Heart left ventricle (tissue), 16 donors: Measurements from ENCODE around the gene TANC2. TPM values are rescaled to one million over a fixed set of nuclear protein-coding genes. Genes with fewer than 3 reads are reported as not detected.
"Not testable (repeated sequence)": the region's sequence is repeated elsewhere in the genome, so short reads cannot be mapped to it uniquely, and the experiment has no call there.

ENCODE experiments used
- ATAC-seq, 4 donors: fragments of 200-7000 bp; cut with Tn5 transposase; one replicate each; pipeline ENCODE4 v1.9.1; 2020 to 2022; ENCODE audit warnings: moderate library complexity in 4 of 4, mild to moderate bottlenecking in 3 of 4, moderate number of reproducible peaks in 1 of 4
- DNase-seq, 5 donors: peaks; one replicate each; pipeline ENCODE4 v3.0.0-alpha.2; 2020
- H3K27ac ChIP-seq, 12 donors: fragments of 200-600 bp; sonication (generic) in 4 of 12; one replicate each; pipeline versions ENCODE4 v1.5.0 to v1.8.0; 2016 to 2022; ENCODE audit warnings: mild to moderate bottlenecking in 2 of 12
- H3K27me3 ChIP-seq, 9 donors: fragments of 200-600 bp; sonication (generic) in 2 of 9; one replicate each; pipeline versions ENCODE4 v1.5.1 to v1.8.0; 2016 to 2022; ENCODE audit warnings: mild to moderate bottlenecking in 3 of 9
- H3K36me3 ChIP-seq, 9 donors: fragments of 200-600 bp; sonication (generic) in 2 of 9; one replicate each; pipeline versions ENCODE4 v1.5.0 to v1.8.0; 2018 to 2022; ENCODE audit warnings: mild to moderate bottlenecking in 2 of 9
- H3K4me1 ChIP-seq, 12 donors: fragments of 200-600 bp; sonication (generic) in 4 of 12; one replicate each; pipeline versions ENCODE4 v1.5.0 to v1.8.0; 2016 to 2022; ENCODE audit warnings: mild to moderate bottlenecking in 3 of 12
- H3K4me3 ChIP-seq, 12 donors: fragments of 200-600 bp; sonication (generic) in 4 of 12; one replicate each; pipeline versions ENCODE4 v1.5.0 to v1.8.0; 2017 to 2022; ENCODE audit warnings: mild to moderate bottlenecking in 9 of 12, moderate library complexity in 4 of 12
- H3K9me3 ChIP-seq, 12 donors: fragments of 200-600 bp; sonication (generic) in 4 of 12; one replicate each; pipeline versions ENCODE4 v1.5.0 to v1.8.0; 2016 to 2022; ENCODE audit warnings: mild to moderate bottlenecking in 1 of 12
- CTCF ChIP-seq, 12 donors: fragments of 200-600 bp; sonication (generic) in 4 of 12; IDR thresholded peaks; one replicate each; pipeline versions ENCODE4 v1.5.0 to v1.8.0; 2018 to 2022; ENCODE audit warnings: antibody characterized with exemption in 12 of 12, mild to moderate bottlenecking in 5 of 12
- POLR2A ChIP-seq, 2 donors: fragments of 450-650 bp; IDR thresholded peaks; one replicate each; pipeline ENCODE4 v1.6.1; 2017; ENCODE audit warnings: antibody characterized with exemption in 2 of 2, mild to moderate bottlenecking in 2 of 2, moderate library complexity in 2 of 2
- WGBS, 4 donors: extraction: QIAGEN DNeasy Blood & Tissue Kit in 2 of 4; methylation state at CpG; one replicate each; pipeline versions ENCODE4 v1.1.5 to v1.1.7; 2013 to 2018; 5-methylcytosine and 5-hydroxymethylcytosine counted together
- intact Hi-C, 10 donors: fragments of 100-400 bp; cut with DNase I; formaldehyde crosslinking; loops; one replicate each; pipeline versions ENCODE4 v1.11.1 to v1.14.2; 2022
- polyA plus RNA-seq, 2 donors: library from polyadenylated mRNA; stranded (reverse); fragments of 200-250 nt; gene quantifications; one replicate each; pipeline ENCODE4 v1.2.3, GENCODE V29; 2013
- total RNA-seq, 9 donors: library from RNA; depleted of rRNA in 2 of 9; stranded (reverse); fragments of >200 nt in 2 of 9; fragmentation: NEBNext Ultra II Directional in 3 of 9; extraction: Animal tissue kit (Norgen Biotek cat#: 25700) in 3 of 9; gene quantifications; one replicate each; pipeline versions ENCODE4 v1.1.0 to v1.2.4, GENCODE V29; 2016 to 2023
- donor health status: ischemic (EF 13 %, LVEDD 7.1; RV severe dilation, severe dysfunction).
- donor health status: healthy with polysubstance abuse.
- donor health status: DM: no; HTN: yes; CAD: no.
- donor health status: DM: no; HTN: no; CAD: no.
- donor health status: ischemic (EF 25% LVEDD 6.9; RV normal size, moderate dysfunction).
- donor health status: ischemic (EF 25% LVEDD 5.7; RV mildly dilated, moderate dysfunction).
- donor health status: healthy.
- donor health status: DM: yes; HTN: yes; CAD: no.
- donor health status: ischemic (EF 35%, LVEDD 5.7; RV mildly dilated, moderate dysfunction).
- donor health status: nonischemic (EF 11% LVEDD 7.7; RV severe dilation, severe dysfunction).
- donor health status: DM: yes; HTN: yes; CAD: no.
- donor health status: PGD.
- donor health status: ischemic (EF 29% LVEDD 5.4; RV normal size, mild dysfunction).
- donor health status: nonischemic (EF 23%, LVEDD 6.1; RV moderate dilation, normal function).

Gene TANC2
- total and polyA plus RNA-seq, 11 donors = 2.3 to 19.1 (median 7.5) TPM

- Histone ChIP-seq H3K36me3 (no peaks in the 10 kb centered on the region), H3K27me3 (no peaks in the 10 kb centered on the region), H3K27ac (no peak overlapping the region), H3K9me3 (no peaks in the 10 kb centered on the region), H3K4me1 (peaks cover 0 to 31% (median 20%) of the 10 kb centered on the region in 12 donors), H3K4me3 (peak overlapping the region in 1 of 12 donors; percentile 70)
- DNase-seq (peak in 2 of 5 donors; percentile 35 to 55), ATAC-seq (peak; percentile 53 to 74 (median 68))
- intact Hi-C loops = loop anchor here in 9 of 10 donors (1.0 to 10.0 kb wide), 9 partner anchors 71 to 294 kb away; no protein-coding TSS in a partner anchor
- 0 to 4% (median 0%) methylated on average over 3 of the region's 3 CpGs for WGBS, 4 donors
- TF ChIP-seq CTCF (IDR thresholded peaks at IDR 0.05) (peak; percentile 59 to 95 (median 78)), POLR2A (IDR thresholded peaks at IDR 0.05) (no peak)
Observed at GRCh38 chr17:62968445-62968923, 2.4 kb downstream of the TANC2 start.

DNA sequence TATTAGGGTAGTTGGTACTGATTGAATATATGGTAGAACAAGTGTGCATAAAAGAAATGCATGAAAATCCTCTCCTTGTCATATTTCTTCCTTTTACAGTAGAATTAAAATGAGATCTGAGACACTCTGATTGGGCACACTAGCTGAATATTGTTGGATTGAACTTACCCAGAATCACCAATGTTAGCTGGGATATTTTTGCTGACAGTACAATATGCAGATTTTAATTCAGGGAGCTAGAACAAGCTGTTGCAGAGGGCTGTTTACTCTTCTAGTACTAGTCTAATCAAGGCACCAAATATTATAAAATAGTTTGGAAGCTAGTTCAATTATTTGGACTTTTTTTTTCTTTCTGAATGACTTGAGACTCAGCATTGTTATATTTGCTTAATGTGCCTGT is 4.6 kb downstream of the TANC2 start:
- intact Hi-C loops = no loop called here
- Histone ChIP-seq H3K27ac (no peak overlapping the region), H3K4me1 (peaks cover 0 to 27% (median 20%) of the 10 kb centered on the region in 12 donors), H3K27me3 (no peaks in the 10 kb centered on the region), H3K36me3 (no peaks in the 10 kb centered on the region), H3K9me3 (no peaks in the 10 kb centered on the region), H3K4me3 (no peak overlapping the region)
- DNase-seq (no peak), ATAC-seq (no peak)
- no peak for TF ChIP-seq POLR2A (IDR thresholded peaks at IDR 0.05)
- TF ChIP-seq CTCF (IDR thresholded peaks at IDR 0.05) = no peak

DNA sequence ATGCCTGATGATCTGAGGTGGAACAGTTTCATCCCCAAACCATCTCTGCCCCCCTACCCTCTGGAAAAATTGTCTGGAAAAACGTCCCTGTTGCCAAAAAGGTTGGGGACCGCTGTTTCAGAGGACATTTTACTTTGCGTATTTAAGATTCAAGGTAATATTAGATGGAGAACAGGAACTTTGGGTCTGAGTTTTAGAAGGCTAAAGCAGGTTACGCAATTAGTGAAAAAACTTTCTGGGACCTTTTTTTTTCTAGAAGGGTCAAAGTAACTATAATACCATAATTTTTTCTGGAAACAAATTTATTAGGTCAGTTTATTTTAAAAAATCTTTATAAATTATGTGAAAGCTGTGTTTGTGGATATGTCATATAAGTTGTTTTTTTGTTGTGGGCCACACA is 5.8 kb downstream of the TANC2 start:
- H3K27me3 ChIP-seq = no peaks in the 10 kb centered on the region
- WGBS, 4 donors = 80 to 98% (median 95%) methylated on average over 4 of the region's 4 CpGs
- no peaks in the 10 kb centered on the region for H3K36me3 ChIP-seq
- H3K4me3 ChIP-seq = no peak overlapping the region
- H3K27ac ChIP-seq = no peak overlapping the region
- H3K9me3 ChIP-seq = peaks cover 0 to 4% (median 0%) of the 10 kb centered on the region in 12 donors
- H3K4me1 ChIP-seq = peaks cover 0 to 22% (median 19%) of the 10 kb centered on the region in 12 donors
- no peak for ATAC-seq
- no peak for TF ChIP-seq POLR2A (IDR thresholded peaks at IDR 0.05)
- intact Hi-C loops = no loop called here
- no peak for DNase-seq

- no peak for ATAC-seq
- TF ChIP-seq CTCF (IDR thresholded peaks at IDR 0.05) (no peak), POLR2A (IDR thresholded peaks at IDR 0.05) (no peak)
- DNase-seq = no peak
- 93 to 95% (median 95%) methylated on average over 4 of the region's 4 CpGs for WGBS, 4 donors
- Histone ChIP-seq H3K36me3 (no peaks in the 10 kb centered on the region), H3K9me3 (peaks cover 0 to 11% (median 0%) of the 10 kb centered on the region in 12 donors), H3K4me1 (no peaks in the 10 kb centered on the region), H3K4me3 (no peak overlapping the region), H3K27me3 (no peaks in the 10 kb centered on the region), H3K27ac (no peak overlapping the region)
- intact Hi-C loops = no loop called here
Observed at GRCh38 chr17:62974788-62975187, 8.8 kb downstream of the TANC2 start.

DNA sequence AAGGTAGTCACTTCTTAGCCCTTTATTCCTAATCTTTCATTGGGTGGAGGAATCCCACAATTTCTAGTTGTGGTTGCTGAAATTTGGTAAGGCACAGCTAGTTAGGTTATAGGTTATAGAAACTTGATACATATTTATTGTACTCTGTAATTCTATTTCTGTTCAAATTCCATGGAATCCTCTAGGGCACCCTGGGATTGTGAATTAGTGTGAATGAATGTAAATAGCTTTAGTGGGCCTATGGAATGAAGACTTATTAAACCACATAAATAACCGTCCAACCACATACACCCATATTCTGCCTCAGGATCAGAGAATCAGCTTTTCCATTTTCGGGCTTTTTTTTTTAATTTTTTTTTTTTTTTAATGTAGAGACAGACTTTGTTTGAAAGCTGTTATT is 9.2 kb downstream of the TANC2 start:
- DNase-seq (no peak), ATAC-seq (no peak)
- Histone ChIP-seq H3K9me3 (peaks cover 0 to 11% (median 0%) of the 10 kb centered on the region in 12 donors), H3K36me3 (no peaks in the 10 kb centered on the region), H3K27me3 (no peaks in the 10 kb centered on the region), H3K27ac (no peak overlapping the region), H3K4me3 (no peak overlapping the region), H3K4me1 (no peaks in the 10 kb centered on the region)
- intact Hi-C loops = no loop called here
- TF ChIP-seq CTCF (IDR thresholded peaks at IDR 0.05) (no peak), POLR2A (IDR thresholded peaks at IDR 0.05) (no peak)
- WGBS, 4 donors = 88 to 92% (median 91%) methylated on average over 2 of the region's 2 CpGs

DNA sequence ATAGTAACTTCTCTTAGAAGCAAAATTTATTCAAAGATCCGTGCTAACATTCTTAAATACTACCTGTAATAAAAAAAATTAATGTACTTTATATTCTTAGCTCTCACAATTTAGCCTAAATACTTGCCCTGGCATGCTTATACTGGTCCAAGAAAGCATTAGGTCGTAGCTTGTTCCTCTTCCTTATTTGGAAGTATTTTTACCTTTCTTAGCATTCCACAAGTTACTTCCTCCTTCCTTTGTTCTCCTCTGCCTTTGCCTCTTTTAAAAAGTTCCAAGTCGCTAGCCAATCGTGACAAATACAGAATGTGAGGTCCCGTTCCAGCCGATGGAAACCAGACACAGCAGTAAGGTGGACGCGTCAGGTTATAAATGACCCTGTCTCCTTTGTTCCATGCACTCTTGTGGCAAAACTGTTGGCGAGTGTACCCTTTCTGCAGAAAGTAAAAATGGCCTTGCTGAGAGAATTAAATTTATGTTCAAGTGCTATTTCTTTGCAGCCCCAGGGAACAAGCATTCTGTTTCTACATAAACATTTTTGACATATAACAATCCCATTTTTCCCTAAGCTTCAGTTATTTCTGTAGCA is 10.7 kb downstream of the TANC2 start:
- intact Hi-C loops, H3K4me3 ChIP-seq, DNase-seq, H3K27me3 ChIP-seq, H3K36me3 ChIP-seq, H3K27ac ChIP-seq, ATAC-seq, H3K4me1 ChIP-seq: not testable (repeated sequence)
- WGBS, 4 donors = 85 to 96% (median 89%) methylated on average over 9 of the region's 9 CpGs
- H3K9me3 ChIP-seq = peaks cover 0 to 11% (median 0%) of the 10 kb centered on the region in 12 donors
